ENCODE results near the gene CYP4F8.
A peak's percentile ranks its signal among the peaks of the same experiment; 100 is the strongest.
"Not testable (repeated sequence)": the region's sequence is repeated elsewhere in the genome, so short reads cannot be mapped to it uniquely, and the experiment has no call there.

CYP4F8 gene

DNA sequence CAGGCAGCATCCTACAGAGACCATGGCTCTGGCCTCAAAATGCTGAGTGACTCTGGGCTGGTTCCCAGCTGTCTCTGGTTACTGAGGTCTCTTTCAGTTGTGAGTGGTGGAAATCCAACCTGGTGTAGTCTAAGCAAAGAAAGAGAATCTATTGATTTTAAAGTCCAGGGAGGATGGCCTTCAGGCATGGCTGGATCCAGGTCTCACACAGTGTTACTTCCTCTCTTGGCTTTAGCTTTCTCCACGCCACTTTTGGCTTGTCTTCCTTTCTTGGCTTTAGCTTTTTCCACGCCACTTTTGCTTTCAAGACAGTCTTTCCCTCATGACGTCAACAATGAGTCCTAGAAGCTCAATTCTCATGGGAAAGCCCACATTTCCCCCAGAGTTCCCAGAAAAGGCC is 29.8 kb downstream of the CYP4F8 start:
- DNase-seq, result no peak

DNA sequence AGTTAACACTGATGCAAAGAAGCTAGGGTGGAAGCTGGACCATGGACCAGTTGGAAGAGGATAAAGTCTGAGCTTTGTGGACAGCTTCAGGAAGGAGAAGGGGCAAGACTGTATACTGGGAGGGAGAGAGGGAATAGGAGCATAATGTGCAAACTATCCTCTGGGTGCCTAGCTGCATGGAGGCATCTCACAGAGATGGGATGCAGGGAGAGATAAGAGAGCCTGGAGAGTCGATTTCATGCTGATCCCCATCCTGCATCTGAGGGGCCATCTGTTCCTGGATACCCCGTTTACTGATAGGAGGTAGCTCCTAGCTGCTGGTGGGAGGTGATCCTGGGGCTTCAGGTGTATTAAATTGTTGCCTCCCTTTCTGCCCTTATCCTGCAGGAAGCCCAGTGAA is 34.5 kb downstream of the CYP4F8 start:
- no peak for DNase-seq

DNA sequence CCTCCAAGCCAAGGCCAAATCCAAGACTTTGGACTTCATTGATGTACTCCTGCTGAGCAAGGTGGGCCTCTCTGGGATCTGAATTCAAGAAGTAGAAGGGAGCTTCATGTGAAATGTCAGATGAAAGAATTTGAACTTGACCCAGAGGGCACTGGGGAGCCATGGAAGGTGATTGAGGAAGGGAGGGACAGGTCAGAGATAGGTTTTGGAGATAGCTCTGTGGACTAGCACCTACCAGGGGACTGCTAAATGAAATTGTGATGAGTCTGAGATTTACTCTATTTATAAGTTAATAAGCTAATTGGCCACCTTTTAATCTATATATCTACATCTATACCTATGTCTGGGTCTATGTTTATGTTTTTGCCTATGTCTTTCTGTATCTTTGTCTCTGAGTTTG is 35.1 kb downstream of the CYP4F8 start:
- DNase-seq, result not testable (repeated sequence)

- DNase-seq, result no peak
These were observed 36.8 kb downstream of the CYP4F8 start for GRCh38 chr19:15651791-15652190.

GRCh38 chr19:15652559-15653278 is 37.7 kb downstream of the CYP4F8 start:
- DNase-seq, result no peak

GRCh38 chr19:15656467-15656866 is 41.4 kb downstream of the CYP4F8 start:
- no peak for DNase-seq

DNA sequence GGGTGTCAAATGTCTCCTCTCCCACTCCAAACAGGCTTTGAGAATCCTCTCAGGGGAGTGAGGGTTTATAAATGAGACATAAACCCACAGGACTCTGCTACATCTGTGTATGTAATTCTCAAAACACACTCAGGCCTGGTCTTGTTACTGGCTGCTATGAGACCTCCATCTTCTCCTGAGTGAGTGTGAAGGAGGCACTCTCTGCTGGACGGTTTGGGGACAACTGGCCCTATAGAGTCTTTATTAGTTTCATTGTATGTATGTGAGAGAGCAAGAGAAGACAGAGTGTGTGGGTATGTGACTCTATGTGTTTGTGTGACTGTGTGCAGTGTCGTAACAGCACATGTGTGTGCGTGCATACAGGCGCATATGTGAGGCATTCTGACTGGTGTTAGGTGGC is 48.2 kb downstream of the CYP4F8 start:
- DNase-seq, result no peak

GRCh38 chr19:15666186-15666585 is 51.2 kb downstream of the CYP4F8 start:
- DNase-seq, result no peak

DNA sequence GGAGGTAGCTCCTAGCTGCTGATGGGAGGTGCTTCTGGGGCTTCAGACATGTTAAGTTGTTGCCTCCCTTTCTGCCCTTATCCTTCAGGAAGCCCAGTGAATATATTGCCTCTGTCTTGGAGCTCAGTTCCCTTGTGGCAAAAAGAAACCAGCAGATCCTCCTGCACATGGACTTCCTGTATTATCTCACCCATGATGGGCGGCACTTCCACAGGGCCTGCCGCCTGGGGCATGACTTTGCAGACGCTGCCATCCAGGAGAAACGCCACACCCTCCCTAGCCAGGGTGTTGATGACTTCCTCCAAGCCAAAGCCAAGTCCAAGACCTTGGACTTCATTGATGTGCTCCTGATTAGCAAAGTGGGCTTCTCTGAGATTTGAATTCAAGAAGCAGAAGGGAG is 51.9 kb downstream of the CYP4F8 start:
- DNase-seq, result no peak

GRCh38 chr19:15669440-15669839 is 54.4 kb downstream of the CYP4F8 start:
- no peak for DNase-seq

- DNase-seq, result no peak
These were observed 54.9 kb downstream of the CYP4F8 start for GRCh38 chr19:15669891-15670290.

GRCh38 chr19:15671237-15671821 is 56.3 kb downstream of the CYP4F8 start:
- DNase-seq, result no peak

DNA sequence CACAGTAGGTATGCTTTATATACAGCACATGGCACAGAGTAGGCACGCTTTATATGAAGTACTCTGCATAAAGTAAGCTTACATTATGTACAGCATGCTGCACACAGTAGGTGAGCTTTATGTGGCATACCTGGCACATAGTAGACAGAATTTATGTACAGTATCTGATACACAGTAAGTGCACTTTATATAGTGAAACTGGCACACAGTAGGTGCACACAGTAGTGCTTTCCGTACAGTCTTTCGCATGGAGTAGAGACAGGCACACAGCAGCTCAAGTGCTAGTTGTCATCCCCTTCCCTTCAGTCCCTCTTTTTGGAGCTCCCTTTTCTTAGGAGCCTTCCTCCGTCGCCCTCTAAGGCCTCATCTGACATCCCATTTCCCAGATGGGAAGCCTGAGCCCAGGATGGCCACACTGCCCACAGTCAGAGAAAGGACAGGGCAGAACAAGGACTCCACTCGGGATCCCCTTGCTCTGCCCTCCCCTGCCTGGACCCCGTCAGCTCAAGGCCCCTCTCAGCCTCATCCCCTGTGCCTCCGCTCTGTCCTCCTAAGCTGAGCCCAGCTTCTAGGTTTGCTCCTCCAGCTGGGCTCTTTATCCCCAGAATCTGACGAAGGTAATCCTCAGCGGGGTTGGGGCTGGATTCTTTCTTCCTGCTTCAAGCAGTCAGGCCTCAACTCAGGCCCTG is 57.0 kb downstream of the CYP4F8 start:
- no peak for DNase-seq

GRCh38 chr19:15672580-15673175 is 57.7 kb downstream of the CYP4F8 start, which contains the start of gene CYP4F12:
CYP4F12 (plus strand) TSS chr19:15673087; CDS start chr19:15673530, 443 bp downstream.
- peak; percentile 12 for DNase-seq

DNA sequence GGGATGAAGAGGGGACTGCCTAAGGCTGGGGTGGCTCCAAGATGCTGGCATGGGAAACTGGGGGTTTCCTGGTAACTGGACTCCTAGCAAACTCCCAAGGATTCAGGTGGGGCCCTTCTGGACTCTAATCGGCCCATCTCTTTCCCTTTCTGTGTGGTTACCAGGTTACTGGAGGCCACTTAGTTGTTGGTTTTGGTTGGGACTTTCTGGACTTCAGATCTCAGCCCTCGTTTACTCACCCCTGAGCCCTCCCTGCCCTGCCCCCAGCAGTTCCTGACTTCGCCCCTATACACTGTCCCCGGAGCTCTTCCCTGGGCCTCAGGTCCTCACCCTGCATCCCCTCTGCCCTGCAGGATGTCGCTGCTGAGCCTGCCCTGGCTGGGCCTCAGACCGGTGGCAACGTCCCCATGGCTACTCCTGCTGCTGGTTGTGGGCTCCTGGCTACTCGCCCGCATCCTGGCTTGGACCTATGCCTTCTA is 58.2 kb downstream of the CYP4F8 start:
- DNase-seq, result no peak

- DNase-seq, result no peak
These were observed 60.5 kb downstream of the CYP4F8 start for GRCh38 chr19:15675560-15675959.

DNA sequence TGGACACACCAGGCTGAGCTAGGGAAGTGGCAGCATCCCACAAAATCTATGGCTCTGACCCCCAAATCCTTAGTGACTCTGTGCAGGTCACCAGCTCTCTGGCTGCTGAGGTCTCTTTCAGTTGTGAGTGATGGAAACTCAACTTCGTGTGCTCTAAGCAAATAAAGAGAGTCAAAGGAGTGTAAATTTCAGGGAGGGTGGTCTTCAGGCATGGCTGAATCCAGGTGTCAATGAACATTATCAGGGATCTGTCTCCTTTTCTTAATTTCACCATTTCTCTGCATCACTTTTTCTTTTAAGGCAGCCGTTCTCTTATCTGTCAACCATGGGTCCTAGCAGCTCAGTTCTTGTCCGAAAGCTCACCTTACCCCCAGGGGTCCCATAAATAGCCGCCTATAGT is 64.1 kb downstream of the CYP4F8 start:
- DNase-seq, result no peak

DNA sequence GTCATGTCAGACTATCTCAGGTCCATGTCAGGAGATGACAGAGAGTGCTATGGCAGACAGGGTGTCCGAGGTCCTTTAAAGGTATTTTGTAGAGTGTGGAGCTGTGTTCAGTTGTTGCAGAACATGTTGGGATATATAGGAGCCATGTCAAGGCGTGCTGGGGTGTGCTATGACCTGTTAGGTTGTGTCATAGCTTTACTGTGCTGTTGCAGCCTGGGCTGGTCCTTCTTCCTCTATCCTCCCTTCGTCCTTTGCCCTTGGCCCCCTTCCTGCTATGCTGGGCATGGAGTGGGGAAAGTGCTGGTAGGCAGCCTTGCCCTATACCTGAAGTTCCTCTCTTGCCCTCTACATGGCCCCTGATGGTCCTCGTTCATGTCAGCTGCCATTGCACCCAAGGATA is 64.8 kb downstream of the CYP4F8 start:
- not testable (repeated sequence) for DNase-seq

Data from NCI-H226 (cell line).